Measurements from ENCODE around the gene ALDH1B1.

Gene ALDH1B1

GRCh38 chr9:38408719-38409118, 16.2 kb downstream of the ALDH1B1 start:
- no peaks in the 10 kb centered on the region for H3K36me3 Mint-ChIP-seq (ENCODE audit: low read depth)
- no peak overlapping the region for H3K4me3 Mint-ChIP-seq
- no peaks in the 10 kb centered on the region for H3K9me3 Mint-ChIP-seq
- H3K4me1 Mint-ChIP-seq: no peaks in the 10 kb centered on the region
- ATAC-seq: no peak
- DNase-seq: no peak
- H3K27me3 Mint-ChIP-seq: peaks cover 15% of the 10 kb centered on the region
- no peak overlapping the region for H3K27ac Mint-ChIP-seq

GRCh38 chr9:38412751-38413150, 20.2 kb downstream of the ALDH1B1 start:
- Mint-ChIP-seq H3K4me1 (no peaks in the 10 kb centered on the region), H3K36me3 (ENCODE audit: low read depth) (no peaks in the 10 kb centered on the region), H3K27me3 (no peaks in the 10 kb centered on the region), H3K4me3 (no peak overlapping the region), H3K27ac (no peak overlapping the region), H3K9me3 (no peaks in the 10 kb centered on the region)
- ATAC-seq (no peak), DNase-seq (no peak)

- DNase-seq: no peak
- H3K27me3 Mint-ChIP-seq: no peaks in the 10 kb centered on the region
- no peaks in the 10 kb centered on the region for H3K9me3 Mint-ChIP-seq
- ATAC-seq: no peak
- H3K36me3 Mint-ChIP-seq (ENCODE audit: low read depth): no peaks in the 10 kb centered on the region
- no peaks in the 10 kb centered on the region for H3K4me1 Mint-ChIP-seq
- H3K4me3 Mint-ChIP-seq: no peak overlapping the region
- no peak overlapping the region for H3K27ac Mint-ChIP-seq
Measured at GRCh38 chr9:38413283-38413682, 20.8 kb downstream of the ALDH1B1 start.

- H3K27ac Mint-ChIP-seq: no peak overlapping the region
- no peaks in the 10 kb centered on the region for H3K9me3 Mint-ChIP-seq
- no peaks in the 10 kb centered on the region for H3K36me3 Mint-ChIP-seq (ENCODE audit: low read depth)
- no peak overlapping the region for H3K4me3 Mint-ChIP-seq
- ATAC-seq (no peak), DNase-seq (no peak)
- H3K4me1 Mint-ChIP-seq: no peaks in the 10 kb centered on the region
- H3K27me3 Mint-ChIP-seq: no peaks in the 10 kb centered on the region
Measured at GRCh38 chr9:38414040-38414723, 21.7 kb downstream of the ALDH1B1 start.

GRCh38 chr9:38415856-38416255, 23.4 kb downstream of the ALDH1B1 start:
- ATAC-seq (no peak), DNase-seq (no peak)
- H3K4me1 Mint-ChIP-seq: no peaks in the 10 kb centered on the region
- H3K36me3 Mint-ChIP-seq (ENCODE audit: low read depth): no peaks in the 10 kb centered on the region
- H3K27ac Mint-ChIP-seq: no peak overlapping the region
- peaks cover 3% of the 10 kb centered on the region for H3K27me3 Mint-ChIP-seq
- no peaks in the 10 kb centered on the region for H3K9me3 Mint-ChIP-seq
- no peak overlapping the region for H3K4me3 Mint-ChIP-seq

- H3K27me3 Mint-ChIP-seq: peaks cover 7% of the 10 kb centered on the region
- ATAC-seq (no peak), DNase-seq (no peak)
- no peak overlapping the region for H3K4me3 Mint-ChIP-seq
- no peak overlapping the region for H3K27ac Mint-ChIP-seq
- H3K36me3 Mint-ChIP-seq (ENCODE audit: low read depth): no peaks in the 10 kb centered on the region
- no peaks in the 10 kb centered on the region for H3K9me3 Mint-ChIP-seq
- H3K4me1 Mint-ChIP-seq: no peaks in the 10 kb centered on the region
Measured at GRCh38 chr9:38416461-38416860, 24.0 kb downstream of the ALDH1B1 start.

- Mint-ChIP-seq H3K36me3 (ENCODE audit: low read depth) (no peaks in the 10 kb centered on the region), H3K4me1 (no peaks in the 10 kb centered on the region), H3K27me3 (peaks cover 13% of the 10 kb centered on the region), H3K4me3 (no peak overlapping the region), H3K9me3 (no peaks in the 10 kb centered on the region), H3K27ac (no peak overlapping the region)
- ATAC-seq: no peak
- peak; percentile 46 for DNase-seq
Measured at GRCh38 chr9:38417003-38417945, 24.8 kb downstream of the ALDH1B1 start.

- Mint-ChIP-seq H3K4me3 (no peak overlapping the region), H3K4me1 (no peaks in the 10 kb centered on the region), H3K36me3 (ENCODE audit: low read depth) (no peaks in the 10 kb centered on the region), H3K9me3 (no peaks in the 10 kb centered on the region), H3K27ac (no peak overlapping the region), H3K27me3 (peaks cover 23% of the 10 kb centered on the region)
- no peak for DNase-seq
- no peak for ATAC-seq
Measured at GRCh38 chr9:38418366-38418765, 25.9 kb downstream of the ALDH1B1 start.

- no peaks in the 10 kb centered on the region for H3K36me3 Mint-ChIP-seq (ENCODE audit: low read depth)
- H3K9me3 Mint-ChIP-seq: no peaks in the 10 kb centered on the region
- DNase-seq: no peak
- no peak overlapping the region for H3K27ac Mint-ChIP-seq
- peaks cover 26% of the 10 kb centered on the region for H3K27me3 Mint-ChIP-seq
- H3K4me1 Mint-ChIP-seq: no peaks in the 10 kb centered on the region
- ATAC-seq: no peak
- no peak overlapping the region for H3K4me3 Mint-ChIP-seq
Measured at GRCh38 chr9:38419181-38419580, 26.7 kb downstream of the ALDH1B1 start.

GRCh38 chr9:38421498-38422211, 29.2 kb downstream of the ALDH1B1 start:
- no peak for DNase-seq
- Mint-ChIP-seq H3K4me1 (no peaks in the 10 kb centered on the region), H3K4me3 (no peak overlapping the region), H3K27ac (no peak overlapping the region), H3K9me3 (no peaks in the 10 kb centered on the region), H3K27me3 (peaks cover 38% of the 10 kb centered on the region), H3K36me3 (ENCODE audit: low read depth) (no peaks in the 10 kb centered on the region)
- no peak for ATAC-seq

- no peaks in the 10 kb centered on the region for H3K36me3 Mint-ChIP-seq (ENCODE audit: low read depth)
- ATAC-seq: no peak
- H3K9me3 Mint-ChIP-seq: no peaks in the 10 kb centered on the region
- H3K4me1 Mint-ChIP-seq: no peaks in the 10 kb centered on the region
- no peak for DNase-seq
- no peak overlapping the region for H3K4me3 Mint-ChIP-seq
- H3K27me3 Mint-ChIP-seq: peaks cover 40% of the 10 kb centered on the region
- no peak overlapping the region for H3K27ac Mint-ChIP-seq
Measured at GRCh38 chr9:38422555-38423260, 30.2 kb downstream of the ALDH1B1 start.

GRCh38 chr9:38423273-38423972, 30.9 kb downstream of the ALDH1B1 start:
- Mint-ChIP-seq H3K4me1 (no peaks in the 10 kb centered on the region), H3K27me3 (peaks cover 40% of the 10 kb centered on the region), H3K4me3 (no peak overlapping the region), H3K9me3 (no peaks in the 10 kb centered on the region), H3K27ac (no peak overlapping the region), H3K36me3 (ENCODE audit: low read depth) (no peaks in the 10 kb centered on the region)
- ATAC-seq (no peak), DNase-seq (no peak)

GRCh38 chr9:38423973-38424843, 31.7 kb downstream of the ALDH1B1 start, which contains the start of gene IGFBPL1:
Gene IGFBPL1 (minus strand): TSS chr9:38424454. CDS start chr9:38424424, 30 bp downstream.
- peak; percentile 33 for ATAC-seq

More at GRCh38 chr9:38423973-38424843, 31.7 kb downstream of the ALDH1B1 start, which contains the start of gene IGFBPL1:
- no peaks in the 10 kb centered on the region for H3K9me3 Mint-ChIP-seq
- no peaks in the 10 kb centered on the region for H3K36me3 Mint-ChIP-seq (ENCODE audit: low read depth)
- peak; percentile 7 for DNase-seq
- H3K27ac Mint-ChIP-seq: no peak within 1 kb of the TSS
- no peak within 1 kb of the TSS for H3K4me3 Mint-ChIP-seq
- H3K27me3 Mint-ChIP-seq: peaks cover 40% of the 10 kb centered on the region
- no peaks in the 10 kb centered on the region for H3K4me1 Mint-ChIP-seq
